ENCODE data around the gene NPC2.

Gene NPC2

DNA sequence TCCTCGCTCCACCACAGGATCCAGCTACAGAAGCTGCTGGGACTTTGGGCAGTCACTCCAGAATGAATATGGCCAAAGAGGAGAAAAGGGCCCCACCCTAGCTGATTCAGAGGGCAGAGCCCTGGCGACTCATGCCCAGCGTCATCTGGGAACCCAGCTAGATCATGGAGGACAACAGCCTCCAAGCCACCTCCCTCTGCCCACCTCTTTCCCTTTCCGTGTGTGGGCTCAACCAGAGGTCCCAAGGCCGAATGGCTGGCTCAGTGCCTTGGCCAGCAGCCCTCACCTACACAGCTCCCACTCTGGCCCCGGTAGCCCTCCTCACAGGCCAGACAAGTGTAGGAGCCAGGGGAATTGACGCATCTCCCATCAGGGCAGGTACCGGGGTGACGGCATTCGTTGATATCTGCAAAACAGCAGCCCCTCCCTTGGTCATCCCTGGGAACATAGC is 17.9 kb upstream of the NPC2 start:
- peaks cover 0 to 16% (median 8%) of the 10 kb centered on the region in 5 donors for H3K4me1 ChIP-seq (ENCODE audit: control insufficient read depth in 5 of 5, insufficient read depth in 5 of 5, low read length in 5 of 5)
- H3K27ac ChIP-seq (ENCODE audit: low read depth, low read length): no peak overlapping the region
- no peaks in the 10 kb centered on the region for H3K9me3 ChIP-seq (ENCODE audit: control insufficient read depth in 5 of 5, low read length in 5 of 5)
- peaks cover 0 to 37% (median 15%) of the 10 kb centered on the region in 5 donors for H3K36me3 ChIP-seq (ENCODE audit: control insufficient read depth in 5 of 5, insufficient read depth in 5 of 5, low read length in 5 of 5)
- peaks cover 0 to 13% (median 0%) of the 10 kb centered on the region in 5 donors for H3K27me3 ChIP-seq (ENCODE audit: control insufficient read depth in 5 of 5, insufficient read depth in 4 of 5, low read length in 5 of 5)
- no peak overlapping the region for H3K4me3 ChIP-seq (ENCODE audit: low read depth in 1 of 5, low read length in 5 of 5)
- H3K9ac ChIP-seq (ENCODE audit: low read length in 5 of 5): no peak overlapping the region

DNA sequence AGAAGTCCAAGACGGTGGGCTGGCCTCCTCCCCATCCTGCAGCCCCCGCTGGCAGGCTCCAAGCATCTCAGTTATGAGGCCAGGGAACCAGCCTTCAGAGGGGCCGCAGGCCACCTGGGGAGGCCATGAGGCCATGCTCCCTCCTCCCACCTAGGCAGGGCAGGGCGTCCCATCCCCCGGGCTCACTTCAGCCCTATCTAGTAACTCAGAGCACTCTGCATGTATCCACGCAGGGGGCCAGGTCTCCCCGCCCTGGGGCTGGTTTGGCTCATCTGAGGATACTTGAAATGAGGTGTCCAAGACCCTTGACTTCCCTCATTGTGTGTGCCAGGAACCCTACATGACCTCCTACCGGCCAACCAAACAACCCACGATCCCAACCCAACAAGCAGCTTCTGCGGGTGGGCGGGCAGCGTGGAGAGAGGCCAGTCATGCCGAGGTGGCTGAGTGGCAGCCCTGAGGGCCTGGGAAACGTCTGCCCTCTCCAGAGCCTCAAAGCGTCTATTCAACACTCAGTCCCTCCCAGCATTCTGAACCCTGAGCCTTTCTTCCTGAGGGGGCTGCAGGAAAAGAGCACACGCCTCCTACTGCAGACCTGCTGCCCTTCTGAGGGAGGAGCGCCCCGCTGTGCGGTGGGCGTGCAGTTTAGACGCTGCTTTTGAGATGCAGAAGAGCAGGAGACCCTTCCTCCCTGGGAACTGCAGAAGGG is 17.3 kb upstream of the NPC2 start:
- no peak overlapping the region for H3K9ac ChIP-seq (ENCODE audit: low read length in 5 of 5)
- H3K27ac ChIP-seq (ENCODE audit: low read depth, low read length): no peak overlapping the region
- H3K4me1 ChIP-seq (ENCODE audit: control insufficient read depth in 5 of 5, insufficient read depth in 5 of 5, low read length in 5 of 5): peaks cover 0 to 16% (median 8%) of the 10 kb centered on the region in 5 donors
- H3K27me3 ChIP-seq (ENCODE audit: control insufficient read depth in 5 of 5, insufficient read depth in 4 of 5, low read length in 5 of 5): peaks cover 0 to 14% (median 0%) of the 10 kb centered on the region in 5 donors
- peaks cover 0 to 40% (median 15%) of the 10 kb centered on the region in 5 donors for H3K36me3 ChIP-seq (ENCODE audit: control insufficient read depth in 5 of 5, insufficient read depth in 5 of 5, low read length in 5 of 5)
- no peaks in the 10 kb centered on the region for H3K9me3 ChIP-seq (ENCODE audit: control insufficient read depth in 5 of 5, low read length in 5 of 5)
- H3K4me3 ChIP-seq (ENCODE audit: low read depth in 1 of 5, low read length in 5 of 5): no peak overlapping the region

DNA sequence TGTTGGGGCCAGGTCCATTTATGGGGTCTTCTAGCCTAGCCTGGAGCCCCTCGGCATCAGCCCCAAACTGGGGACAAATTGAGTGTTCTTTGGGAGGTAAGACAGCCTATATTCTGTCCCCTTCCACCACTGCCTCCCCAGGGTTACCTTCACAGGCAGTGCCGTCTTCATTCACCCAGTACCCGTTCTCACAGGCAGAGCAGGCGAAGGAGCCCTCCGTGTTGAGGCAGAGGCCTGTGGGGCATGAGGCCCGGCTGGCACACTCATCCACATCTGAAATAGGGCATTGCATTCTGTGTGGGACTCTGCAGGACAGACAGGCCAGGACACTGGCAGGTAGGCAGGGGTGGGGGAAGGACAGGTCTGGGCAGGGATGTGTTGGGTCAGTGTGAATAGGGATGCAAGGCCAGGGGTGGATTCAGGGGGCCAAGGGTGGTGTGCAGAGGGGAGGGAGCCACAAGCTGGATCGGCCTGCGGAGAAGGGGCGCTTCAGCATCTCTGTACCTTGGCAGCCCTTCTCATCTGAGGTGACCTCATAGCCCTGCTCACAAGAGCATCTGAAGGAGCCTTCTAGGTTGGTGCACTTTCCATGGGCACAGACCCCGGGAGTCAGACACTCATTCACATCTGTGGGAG is 16.6 kb upstream of the NPC2 start:
- Histone ChIP-seq H3K9me3 (ENCODE audit: control insufficient read depth in 5 of 5, low read length in 5 of 5) (no peaks in the 10 kb centered on the region), H3K36me3 (ENCODE audit: control insufficient read depth in 5 of 5, insufficient read depth in 5 of 5, low read length in 5 of 5) (peaks cover 0 to 41% (median 17%) of the 10 kb centered on the region in 5 donors), H3K4me3 (ENCODE audit: low read depth in 1 of 5, low read length in 5 of 5) (no peak overlapping the region), H3K27me3 (ENCODE audit: control insufficient read depth in 5 of 5, insufficient read depth in 4 of 5, low read length in 5 of 5) (peaks cover 0 to 14% (median 0%) of the 10 kb centered on the region in 5 donors), H3K27ac (ENCODE audit: low read depth, low read length) (no peak overlapping the region), H3K4me1 (ENCODE audit: control insufficient read depth in 5 of 5, insufficient read depth in 5 of 5, low read length in 5 of 5) (peaks cover 0 to 13% (median 5%) of the 10 kb centered on the region in 5 donors), H3K9ac (ENCODE audit: low read length in 5 of 5) (no peak overlapping the region)

DNA sequence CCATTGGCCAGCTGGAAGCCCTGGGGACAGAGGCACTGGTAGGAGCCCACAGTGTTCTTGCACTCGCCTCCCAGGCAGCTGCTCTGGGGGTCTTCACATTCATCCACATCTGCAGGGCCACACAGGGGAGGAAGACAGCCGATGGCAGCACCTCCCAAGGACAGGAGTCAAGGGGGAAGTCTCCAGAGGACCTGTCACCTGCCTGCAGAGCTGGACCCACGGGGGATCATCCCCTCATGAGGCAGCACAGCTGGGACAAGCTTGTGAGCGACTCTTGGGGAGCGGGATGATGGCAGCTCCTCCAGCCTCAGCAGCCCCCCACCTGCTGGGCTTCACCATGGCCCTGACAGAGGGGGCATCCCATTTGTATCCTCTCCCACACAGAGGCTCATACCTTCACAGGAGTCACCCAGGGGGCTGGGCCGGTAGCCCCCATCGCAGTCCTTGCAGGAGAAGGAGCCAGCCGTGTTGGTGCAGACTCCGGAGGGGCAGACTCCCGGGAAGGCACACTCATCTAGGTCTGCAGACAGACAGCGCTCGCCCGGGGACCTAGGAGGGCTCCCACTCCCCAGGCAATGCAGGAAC is 15.8 kb upstream of the NPC2 start:
- Histone ChIP-seq H3K9me3 (ENCODE audit: control insufficient read depth in 5 of 5, low read length in 5 of 5) (no peaks in the 10 kb centered on the region), H3K4me1 (ENCODE audit: control insufficient read depth in 5 of 5, insufficient read depth in 5 of 5, low read length in 5 of 5) (peaks cover 0 to 7% (median 0%) of the 10 kb centered on the region in 5 donors), H3K27ac (ENCODE audit: low read depth, low read length) (no peak overlapping the region), H3K36me3 (ENCODE audit: control insufficient read depth in 5 of 5, insufficient read depth in 5 of 5, low read length in 5 of 5) (peaks cover 0 to 49% (median 25%) of the 10 kb centered on the region in 5 donors), H3K9ac (ENCODE audit: low read length in 5 of 5) (no peak overlapping the region), H3K4me3 (ENCODE audit: low read depth in 1 of 5, low read length in 5 of 5) (no peak overlapping the region), H3K27me3 (ENCODE audit: control insufficient read depth in 5 of 5, insufficient read depth in 4 of 5, low read length in 5 of 5) (peaks cover 0 to 14% (median 0%) of the 10 kb centered on the region in 5 donors)

DNA sequence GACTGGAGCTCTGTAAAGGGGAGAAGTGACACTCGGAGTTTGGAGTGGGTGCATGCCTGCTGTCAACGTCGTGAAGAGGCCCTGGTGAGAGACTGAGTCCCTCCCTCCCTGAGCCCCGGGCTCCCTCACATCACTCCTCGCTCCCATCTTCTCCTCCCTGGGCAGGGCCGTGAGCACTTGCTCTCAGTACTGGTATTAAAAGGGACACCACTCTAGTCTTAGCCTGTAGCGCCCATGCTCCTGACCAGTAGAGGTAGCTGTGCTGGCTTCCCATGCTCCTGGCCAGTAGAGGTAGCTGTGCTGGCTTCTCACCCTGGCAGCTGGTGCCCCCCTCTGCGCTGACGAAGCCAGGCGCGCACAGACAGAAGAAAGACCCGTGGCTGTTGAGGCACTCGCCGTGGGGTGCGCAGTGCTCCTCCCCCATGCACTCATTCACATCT is 15.2 kb upstream of the NPC2 start:
- no peak overlapping the region for H3K27ac ChIP-seq (ENCODE audit: low read depth, low read length)
- peaks cover 0 to 14% (median 0%) of the 10 kb centered on the region in 5 donors for H3K27me3 ChIP-seq (ENCODE audit: control insufficient read depth in 5 of 5, insufficient read depth in 4 of 5, low read length in 5 of 5)
- peaks cover 0 to 7% (median 0%) of the 10 kb centered on the region in 5 donors for H3K4me1 ChIP-seq (ENCODE audit: control insufficient read depth in 5 of 5, insufficient read depth in 5 of 5, low read length in 5 of 5)
- H3K9ac ChIP-seq (ENCODE audit: low read length in 5 of 5): no peak overlapping the region
- H3K4me3 ChIP-seq (ENCODE audit: low read depth in 1 of 5, low read length in 5 of 5): no peak overlapping the region
- no peaks in the 10 kb centered on the region for H3K9me3 ChIP-seq (ENCODE audit: control insufficient read depth in 5 of 5, low read length in 5 of 5)
- H3K36me3 ChIP-seq (ENCODE audit: control insufficient read depth in 5 of 5, insufficient read depth in 5 of 5, low read length in 5 of 5): peaks cover 0 to 55% (median 26%) of the 10 kb centered on the region in 5 donors

DNA sequence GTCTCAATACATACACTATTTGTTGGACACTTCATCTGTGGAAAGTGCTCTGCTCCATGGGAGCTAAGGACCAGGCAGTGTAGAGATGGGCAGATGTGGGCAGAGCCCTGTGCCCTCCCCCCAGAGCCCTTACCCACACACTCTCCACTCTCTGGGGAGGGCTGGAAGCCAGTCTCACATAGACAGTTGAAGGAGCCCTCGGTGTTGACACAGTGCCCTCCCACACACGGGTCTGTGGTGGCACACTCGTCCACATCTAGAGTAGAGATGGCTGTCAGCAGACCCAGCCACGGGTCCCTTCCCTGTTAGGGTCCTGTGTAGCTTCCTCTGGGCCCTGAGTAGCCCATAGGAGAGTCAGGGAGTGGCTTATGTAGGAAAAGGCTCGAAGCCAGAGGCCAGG is 14.7 kb upstream of the NPC2 start:
- Histone ChIP-seq H3K36me3 (ENCODE audit: control insufficient read depth in 5 of 5, insufficient read depth in 5 of 5, low read length in 5 of 5) (peaks cover 0 to 60% (median 26%) of the 10 kb centered on the region in 5 donors), H3K4me3 (ENCODE audit: low read depth in 1 of 5, low read length in 5 of 5) (no peak overlapping the region), H3K9ac (ENCODE audit: low read length in 5 of 5) (no peak overlapping the region), H3K9me3 (ENCODE audit: control insufficient read depth in 5 of 5, low read length in 5 of 5) (no peaks in the 10 kb centered on the region), H3K4me1 (ENCODE audit: control insufficient read depth in 5 of 5, insufficient read depth in 5 of 5, low read length in 5 of 5) (peaks cover 0 to 7% (median 0%) of the 10 kb centered on the region in 5 donors), H3K27ac (ENCODE audit: low read depth, low read length) (no peak overlapping the region), H3K27me3 (ENCODE audit: control insufficient read depth in 5 of 5, insufficient read depth in 4 of 5, low read length in 5 of 5) (peaks cover 0 to 14% (median 0%) of the 10 kb centered on the region in 5 donors)

DNA sequence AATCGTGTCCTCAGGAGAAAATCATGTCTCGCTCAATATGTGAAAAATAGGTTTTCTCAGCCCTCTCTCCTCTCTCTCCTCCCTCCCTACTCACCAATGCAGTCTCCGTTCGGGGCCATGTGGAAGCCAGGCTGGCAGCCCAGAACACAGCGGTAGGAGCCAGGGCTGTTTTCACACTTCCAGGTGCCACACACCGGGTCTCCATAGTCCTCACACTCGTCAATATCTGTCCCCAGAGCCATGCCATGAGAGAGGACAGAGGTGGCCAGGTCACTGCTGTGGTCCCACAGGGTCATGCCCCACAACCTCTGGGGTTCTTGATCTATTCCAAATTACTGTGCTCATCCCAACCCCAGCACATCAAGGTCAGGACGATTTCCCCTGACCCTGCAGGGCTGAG is 14.0 kb upstream of the NPC2 start:
- Histone ChIP-seq H3K36me3 (ENCODE audit: control insufficient read depth in 5 of 5, insufficient read depth in 5 of 5, low read length in 5 of 5) (peaks cover 0 to 67% (median 30%) of the 10 kb centered on the region in 5 donors), H3K27ac (ENCODE audit: low read depth, low read length) (no peak overlapping the region), H3K9ac (ENCODE audit: low read length in 5 of 5) (no peak overlapping the region)

DNA sequence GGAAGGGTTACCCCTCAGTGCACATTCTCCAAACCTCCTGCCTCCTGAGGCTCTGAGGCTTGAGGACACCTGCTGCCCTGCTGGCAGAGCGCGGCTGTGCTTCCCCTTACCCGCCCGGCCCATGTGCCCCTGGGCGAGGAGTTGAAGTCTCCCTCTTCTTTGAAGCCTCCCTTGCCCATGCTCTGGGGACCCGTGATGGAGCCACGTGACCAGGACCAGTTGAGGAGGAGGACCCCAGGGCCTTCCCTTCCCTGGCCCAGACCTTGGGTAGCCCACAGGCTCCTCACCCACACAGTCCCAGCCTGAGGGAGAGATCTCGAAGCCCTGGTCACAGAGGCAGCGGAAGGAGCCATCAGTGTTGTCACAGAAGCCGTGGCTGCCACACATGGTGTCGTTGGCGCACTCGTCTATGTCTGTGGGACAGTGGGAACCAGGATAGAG is 13.3 kb upstream of the NPC2 start:
- Histone ChIP-seq H3K9ac (ENCODE audit: low read length in 5 of 5) (no peak overlapping the region), H3K9me3 (ENCODE audit: control insufficient read depth in 5 of 5, low read length in 5 of 5) (no peaks in the 10 kb centered on the region), H3K27me3 (ENCODE audit: control insufficient read depth in 5 of 5, insufficient read depth in 4 of 5, low read length in 5 of 5) (peaks cover 0 to 14% (median 0%) of the 10 kb centered on the region in 5 donors), H3K4me3 (ENCODE audit: low read depth in 1 of 5, low read length in 5 of 5) (no peak overlapping the region), H3K27ac (ENCODE audit: low read depth, low read length) (no peak overlapping the region), H3K36me3 (ENCODE audit: control insufficient read depth in 5 of 5, insufficient read depth in 5 of 5, low read length in 5 of 5) (peaks cover 0 to 73% (median 32%) of the 10 kb centered on the region in 5 donors), H3K4me1 (ENCODE audit: control insufficient read depth in 5 of 5, insufficient read depth in 5 of 5, low read length in 5 of 5) (no peaks in the 10 kb centered on the region)

More for the DNA sequence above, 14.0 kb upstream of the NPC2 start:
- Histone ChIP-seq H3K9me3 (ENCODE audit: control insufficient read depth in 5 of 5, low read length in 5 of 5) (no peaks in the 10 kb centered on the region), H3K4me1 (ENCODE audit: control insufficient read depth in 5 of 5, insufficient read depth in 5 of 5, low read length in 5 of 5) (peaks cover 0 to 6% (median 0%) of the 10 kb centered on the region in 5 donors), H3K27me3 (ENCODE audit: control insufficient read depth in 5 of 5, insufficient read depth in 4 of 5, low read length in 5 of 5) (peaks cover 0 to 14% (median 0%) of the 10 kb centered on the region in 5 donors), H3K4me3 (ENCODE audit: low read depth in 1 of 5, low read length in 5 of 5) (no peak overlapping the region)

DNA sequence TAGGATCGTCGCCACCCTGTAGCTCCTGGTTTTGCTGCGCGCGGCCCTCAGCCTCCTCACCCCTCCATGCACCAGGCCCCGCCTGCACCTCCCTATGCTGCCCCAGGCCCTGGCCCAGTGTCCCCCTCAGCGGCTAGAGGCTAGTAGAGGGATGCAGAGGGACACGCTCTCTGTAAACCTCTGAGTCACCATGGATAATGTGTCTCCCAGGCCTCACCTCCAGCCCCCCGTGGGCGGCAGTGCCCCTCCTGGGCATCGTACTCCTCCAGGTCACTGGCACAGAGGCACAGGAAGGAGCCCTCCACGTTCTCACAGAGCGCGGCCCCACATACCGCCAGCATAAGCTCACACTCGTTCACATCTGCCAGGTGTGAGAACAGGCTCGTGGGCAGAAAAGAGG is 12.7 kb upstream of the NPC2 start:
- no peak overlapping the region for H3K4me3 ChIP-seq (ENCODE audit: low read depth in 1 of 5, low read length in 5 of 5)
- no peaks in the 10 kb centered on the region for H3K9me3 ChIP-seq (ENCODE audit: control insufficient read depth in 5 of 5, low read length in 5 of 5)
- peaks cover 0 to 14% (median 0%) of the 10 kb centered on the region in 5 donors for H3K27me3 ChIP-seq (ENCODE audit: control insufficient read depth in 5 of 5, insufficient read depth in 4 of 5, low read length in 5 of 5)
- H3K9ac ChIP-seq (ENCODE audit: low read length in 5 of 5): no peak overlapping the region
- H3K36me3 ChIP-seq (ENCODE audit: control insufficient read depth in 5 of 5, insufficient read depth in 5 of 5, low read length in 5 of 5): peaks cover 0 to 79% (median 32%) of the 10 kb centered on the region in 5 donors
- no peak overlapping the region for H3K27ac ChIP-seq (ENCODE audit: low read depth, low read length)
- H3K4me1 ChIP-seq (ENCODE audit: control insufficient read depth in 5 of 5, insufficient read depth in 5 of 5, low read length in 5 of 5): peaks cover 0 to 4% (median 0%) of the 10 kb centered on the region in 5 donors
